NCI-H69 (cell line): Measurements from ENCODE around the gene TMEM181.
"Not testable (repeated sequence)": the region's sequence is repeated elsewhere in the genome, so short reads cannot be mapped to it uniquely, and the experiment has no call there.

ENCODE experiments used
- DNase-seq: peaks from one replicate; lab custom pipeline; 2025; lab: John Stamatoyannopoulos, UW

The TMEM181 gene

GRCh38 chr6:158595223-158595622 lies 35.3 kb downstream of the TMEM181 start:
- peak; percentile 11 for DNase-seq

GRCh38 chr6:158596861-158597260 lies 37.0 kb downstream of the TMEM181 start:
- DNase-seq: peak; percentile 42

GRCh38 chr6:158597565-158597964 lies 37.7 kb downstream of the TMEM181 start:
- DNase-seq: no peak

DNA sequence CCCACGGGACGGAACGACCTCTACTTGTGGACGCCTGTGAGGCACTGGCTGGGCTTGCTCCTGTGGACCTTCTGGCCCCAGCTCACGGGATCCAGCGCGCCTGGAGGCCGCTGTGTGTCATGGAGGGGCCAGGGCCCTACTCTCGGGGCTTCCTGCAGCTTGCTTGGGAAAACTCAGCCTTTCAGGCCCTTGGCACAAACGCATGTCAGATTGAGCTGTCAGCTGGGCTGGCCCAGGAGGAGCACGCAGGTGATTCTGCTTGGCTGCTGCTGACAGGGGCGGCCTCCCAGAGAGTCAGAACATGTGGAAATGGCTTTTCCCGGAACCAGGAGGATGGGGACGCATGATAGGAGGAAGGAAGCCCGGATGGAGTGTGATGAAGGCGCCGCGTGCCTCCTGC lies 39.7 kb downstream of the TMEM181 start:
- no peak for DNase-seq

- no peak for DNase-seq
Measured at GRCh38 chr6:158603261-158604047, 43.6 kb downstream of the TMEM181 start.

- DNase-seq: no peak
Measured at GRCh38 chr6:158604048-158604406, 44.1 kb downstream of the TMEM181 start.

GRCh38 chr6:158605266-158605878 lies 45.5 kb downstream of the TMEM181 start:
- peak; percentile 62 for DNase-seq

- DNase-seq: not testable (repeated sequence)
Measured at GRCh38 chr6:158606011-158606410, 46.1 kb downstream of the TMEM181 start.

- no peak for DNase-seq
Measured at GRCh38 chr6:158606935-158607334, 47.0 kb downstream of the TMEM181 start.

DNA sequence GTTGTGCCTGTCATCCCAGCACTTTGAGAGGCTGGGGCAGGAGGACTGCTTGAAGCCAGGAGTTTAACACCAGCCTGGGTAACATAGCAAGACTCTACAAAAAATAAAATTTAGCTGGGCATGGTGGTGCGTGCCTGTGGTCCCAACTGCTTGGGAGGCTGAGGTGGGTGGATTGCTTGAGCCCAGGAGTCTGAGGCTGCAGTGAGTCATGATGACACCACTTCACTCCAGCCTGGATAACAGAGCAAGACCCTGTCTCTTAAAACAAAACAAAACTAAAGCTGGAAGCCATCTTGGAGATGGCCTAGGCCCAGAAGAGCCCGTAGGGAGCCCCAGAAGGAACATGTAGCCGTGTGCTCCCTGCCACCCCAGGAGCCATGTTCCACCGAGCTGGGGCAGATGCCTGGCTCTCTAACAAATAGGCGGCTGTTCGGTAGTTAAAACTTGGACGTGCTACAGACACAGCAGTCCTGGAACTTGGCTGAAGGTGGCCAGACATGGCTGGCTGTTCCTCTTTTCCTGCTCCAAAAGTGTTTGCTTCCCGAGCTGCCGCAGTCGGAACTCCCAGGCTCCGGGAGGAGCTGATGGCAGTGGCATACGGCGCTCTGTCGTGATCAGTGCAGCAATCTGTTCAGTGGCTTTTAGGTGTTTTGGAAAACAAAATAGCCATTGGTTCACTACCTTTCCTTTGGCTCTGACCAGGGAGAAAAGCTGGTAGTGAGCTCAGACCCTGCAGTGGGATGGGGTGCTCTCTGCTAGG lies 47.7 kb downstream of the TMEM181 start:
- DNase-seq: no peak

GRCh38 chr6:158608221-158608620 lies 48.3 kb downstream of the TMEM181 start:
- no peak for DNase-seq

- no peak for DNase-seq
Measured at GRCh38 chr6:158609455-158610155, 49.7 kb downstream of the TMEM181 start.

DNA sequence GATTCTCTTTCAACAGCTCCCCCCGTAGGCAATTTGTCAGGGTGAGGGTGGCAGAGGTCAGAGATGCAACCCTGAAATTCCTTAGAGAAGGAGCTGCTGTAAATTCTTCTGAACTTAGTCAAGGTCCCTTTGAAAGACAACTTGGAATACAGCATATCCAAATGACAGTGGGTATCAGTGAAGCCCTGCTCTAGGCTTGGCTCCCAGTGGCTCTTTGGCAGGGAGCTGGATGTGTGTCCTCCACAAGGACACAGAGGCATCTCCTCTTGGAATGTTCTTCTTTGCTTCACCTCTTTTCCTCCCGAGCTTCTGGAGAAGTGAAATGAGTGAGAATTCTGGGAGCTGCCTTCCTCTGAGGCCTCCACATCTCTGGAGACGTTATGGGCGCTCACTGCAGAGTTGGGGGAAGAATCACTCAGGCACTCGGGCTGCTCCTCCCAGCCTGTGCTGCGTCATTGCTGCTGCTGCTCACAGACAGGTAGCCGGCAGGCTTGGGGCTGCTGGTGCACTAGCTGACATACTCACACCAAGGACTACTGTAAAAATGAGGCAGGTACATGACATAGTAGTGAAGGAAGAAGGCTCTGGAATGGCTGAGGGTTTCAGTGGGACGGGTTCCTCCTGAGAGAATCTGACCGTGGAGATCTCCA lies 50.6 kb downstream of the TMEM181 start:
- no peak for DNase-seq

DNA sequence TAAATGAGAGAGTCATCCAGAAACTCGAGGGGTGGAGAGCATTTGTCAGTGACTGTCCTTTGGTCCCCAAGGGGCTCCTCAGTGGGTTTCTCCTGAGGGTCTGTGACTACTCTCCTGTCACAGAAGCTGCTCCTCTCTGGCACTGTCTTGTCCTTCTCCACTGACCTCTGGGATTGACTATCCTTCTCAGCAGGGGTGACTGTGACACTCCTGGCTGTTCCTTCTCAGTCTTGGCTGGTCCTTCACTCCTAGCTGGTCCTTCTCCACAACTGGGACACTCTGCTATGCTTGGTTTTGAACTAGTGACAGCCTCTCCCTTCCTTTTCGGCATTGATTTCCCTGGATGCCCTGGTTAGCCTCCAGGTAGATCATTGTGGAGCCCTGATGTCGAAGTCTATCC lies 51.1 kb downstream of the TMEM181 start:
- DNase-seq: no peak

GRCh38 chr6:158611541-158612370 lies 51.9 kb downstream of the TMEM181 start:
- no peak for DNase-seq

- not testable (repeated sequence) for DNase-seq
Measured at GRCh38 chr6:158614606-158615005, 54.7 kb downstream of the TMEM181 start.

- not testable (repeated sequence) for DNase-seq
Measured at GRCh38 chr6:158618289-158618688, 58.4 kb downstream of the TMEM181 start.

GRCh38 chr6:158619922-158620801 lies 60.3 kb downstream of the TMEM181 start:
- peak; percentile 13 for DNase-seq

GRCh38 chr6:158620963-158621693 lies 61.2 kb downstream of the TMEM181 start:
- no peak for DNase-seq
